Measurements from ENCODE around the gene ANXA3.

Gene ANXA3

GRCh38 chr4:78613522-78614321, 62.2 kb downstream of the ANXA3 start:
- DNase-seq = peak; percentile 6

GRCh38 chr4:78616046-78616498, 64.5 kb downstream of the ANXA3 start:
- DNase-seq = no peak

- no peak for DNase-seq
These were observed 66.9 kb downstream of the ANXA3 start for GRCh38 chr4:78618436-78618835.

- DNase-seq = no peak
These were observed 69.8 kb downstream of the ANXA3 start for GRCh38 chr4:78621395-78621794.

- no peak for DNase-seq
These were observed 70.8 kb downstream of the ANXA3 start for GRCh38 chr4:78622253-78622979.

GRCh38 chr4:78624048-78624447, 72.5 kb downstream of the ANXA3 start:
- no peak for DNase-seq

- DNase-seq = no peak
These were observed 73.5 kb downstream of the ANXA3 start for GRCh38 chr4:78625073-78625472.

- DNase-seq = no peak
These were observed 75.7 kb downstream of the ANXA3 start for GRCh38 chr4:78627046-78627965.

GRCh38 chr4:78627966-78628678, 76.6 kb downstream of the ANXA3 start:
- DNase-seq = no peak

- DNase-seq = no peak
These were observed 78.5 kb downstream of the ANXA3 start for GRCh38 chr4:78629991-78630541.

GRCh38 chr4:78630615-78631014, 79.0 kb downstream of the ANXA3 start:
- no peak for DNase-seq

- no peak for DNase-seq
These were observed 82.6 kb downstream of the ANXA3 start for GRCh38 chr4:78634011-78634664.

- DNase-seq = no peak
These were observed 87.0 kb downstream of the ANXA3 start for GRCh38 chr4:78638337-78639172.

GRCh38 chr4:78640714-78641113, 89.1 kb downstream of the ANXA3 start:
- DNase-seq = no peak

- no peak for DNase-seq
These were observed 91.4 kb downstream of the ANXA3 start for GRCh38 chr4:78642934-78643333.

GRCh38 chr4:78644063-78644691, 92.6 kb downstream of the ANXA3 start:
- no peak for DNase-seq

- DNase-seq = no peak
These were observed 93.3 kb downstream of the ANXA3 start for GRCh38 chr4:78644744-78645330.

GRCh38 chr4:78645853-78646757, 94.5 kb downstream of the ANXA3 start:
- no peak for DNase-seq

GRCh38 chr4:78647272-78647671, 95.7 kb downstream of the ANXA3 start:
- no peak for DNase-seq
